HG03280 (cell line): Measurements from ENCODE around the gene NDN.

Experiments used
- ATAC-seq: cut with Tn5 transposase; IDR thresholded peaks from one replicate; pipeline ENCODE4 v1.9.1; 2021; ENCODE audit warnings: mild to moderate bottlenecking, moderate library complexity; ENCODE audit not compliant: unreplicated experiment

NDN gene

DNA sequence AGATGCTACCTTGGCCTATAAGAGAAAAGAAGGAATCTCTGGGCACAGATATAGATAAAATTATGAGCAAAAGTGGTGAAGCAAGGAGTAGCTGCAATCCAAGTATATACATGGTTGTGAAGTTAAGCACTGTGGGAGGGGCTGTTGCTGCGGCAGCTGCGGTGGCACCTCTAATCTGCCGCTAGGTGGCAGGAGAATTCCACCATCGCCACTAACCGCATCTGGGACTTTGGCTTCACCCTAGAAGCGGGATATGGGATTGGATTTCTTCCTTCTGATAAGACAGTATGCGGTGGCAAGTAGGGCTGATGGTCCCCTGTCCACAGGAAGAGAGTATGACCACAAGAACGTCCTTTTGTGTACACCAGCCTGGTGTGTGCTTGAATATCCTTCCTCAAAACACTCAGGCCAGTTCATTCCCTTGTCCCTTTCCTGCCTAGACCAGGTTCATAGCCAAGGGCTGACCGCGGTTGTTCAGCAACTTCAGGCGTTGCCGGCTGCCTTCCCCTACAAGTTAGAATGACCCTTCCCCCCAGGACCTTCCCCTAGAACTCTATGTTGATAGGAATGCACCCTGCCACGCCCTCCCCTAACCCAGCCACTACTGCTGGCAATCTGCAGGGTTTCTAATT, 44.6 kb downstream of the NDN start:
- ATAC-seq, result no peak
